SU-DHL-6 (cell line): ENCODE measurements around the gene CIART.

Experiments
- CTCF ChIP-seq: fragments of 200-600 bp; sonication (generic); IDR thresholded peaks from one replicate; pipeline ENCODE4 v1.5.1; 2017; ENCODE audit warnings: antibody characterized with exemption, mild to moderate bottlenecking, low read length, moderate library complexity; ENCODE audit not compliant: insufficient read depth, poor library complexity, severe bottlenecking
- EZH2phosphoT487 ChIP-seq: fragments of 200-600 bp; sonication (generic), shearing (Covaris generic); conservative IDR thresholded peaks from 2 replicates; pipeline ENCODE4 v1.6.1; 2018; ENCODE audit warnings: mild to moderate bottlenecking, antibody characterized with exemption, low read length, moderate library complexity, mixed read lengths

- TF ChIP-seq CTCF (no peak), EZH2phosphoT487 (no peak)
Observed at GRCh38 chr1:150288822-150289221, 6.5 kb downstream of the CIART start.
